Astrocyte (in vitro differentiated cells and primary cell): ENCODE measurements around the gene TIMM29.

Experiments
- CTCF ChIP-seq: IDR thresholded peaks from 2 replicates; pipeline ENCODE4 v1.5.1; 2011; ENCODE audit warnings: low read depth, mild to moderate bottlenecking, inconsistent platforms, low read length, moderate library complexity; ENCODE audit not compliant: insufficient read depth
- EZH2 ChIP-seq: IDR thresholded peaks from 2 replicates; pipeline ENCODE4 v1.6.1; 2012; ENCODE audit warnings: mild to moderate bottlenecking, low read length, inconsistent platforms; ENCODE audit not compliant: insufficient read depth

GRCh38 chr19:10921199-10921909, 7.3 kb upstream of the TIMM29 start:
- TF ChIP-seq EZH2 (no peak), CTCF (no peak)
